Effector memory CD8-positive, alpha-beta T cell (primary cell): ENCODE measurements around the gene CCDC3.
"Not testable (repeated sequence)": the region's sequence is repeated elsewhere in the genome, so short reads cannot be mapped to it uniquely, and the experiment has no call there.

Experiments used
- ATAC-seq: fragments of 150-1000 bp; cut with Tn5 transposase; replicated peaks from 2 replicates; pipeline ENCODE4 v1.10.0; 2021; ENCODE audit warnings: mild to moderate bottlenecking, moderate library complexity
- DNase-seq, 3 experiments: peaks; one replicate each; pipeline ENCODE4 v3.0.0; 2021
- H3K27ac Mint-ChIP-seq, 2 donors: one replicate each; pipeline ENCODE4 v1.8.0; 2022; ENCODE audit warnings: mild to moderate bottlenecking in 2 of 2, mixed read lengths in 2 of 2, moderate library complexity in 2 of 2
- H3K27me3 Mint-ChIP-seq, 2 donors: one replicate each; pipeline ENCODE4 v1.8.0; 2022; ENCODE audit warnings: mixed read lengths in 2 of 2
- H3K36me3 Mint-ChIP-seq: one replicate; pipeline ENCODE4 v1.8.0; 2022; ENCODE audit warnings: mild to moderate bottlenecking, moderate library complexity, mixed read lengths; ENCODE audit not compliant: insufficient read depth
- H3K4me1 Mint-ChIP-seq, 2 donors: one replicate each; pipeline ENCODE4 v1.8.0; 2022; ENCODE audit warnings: low read depth in 2 of 2, mixed read lengths in 2 of 2
- H3K4me3 Mint-ChIP-seq, 2 donors: one replicate each; pipeline ENCODE4 v1.8.0; 2022; ENCODE audit warnings: mild to moderate bottlenecking in 2 of 2, mixed read lengths in 2 of 2, moderate library complexity in 2 of 2
- H3K9me3 Mint-ChIP-seq, 2 donors: one replicate each; pipeline ENCODE4 v1.8.0; 2022; ENCODE audit warnings: mixed read lengths in 2 of 2
- total RNA-seq, 9 experiments: gene quantifications; one replicate each; lab custom pipeline; 2026; lab: John Stamatoyannopoulos, UW

CCDC3 gene
- total RNA-seq = 0.06 to 1.5 (median 0.24) reads per million in 9 experiments

- Mint-ChIP-seq H3K4me3 (peak within 1 kb of the TSS; percentile 25 to 53), H3K36me3 (no peaks in the 10 kb centered on the region), H3K9me3 (no peaks in the 10 kb centered on the region), H3K4me1 (peaks cover 4% of the 10 kb centered on the region in 2 donors), H3K27ac (no peak within 1 kb of the TSS), H3K27me3 (peaks cover 61 to 96% of the 10 kb centered on the region in 2 donors)
- DNase-seq = no peak
- no peak for ATAC-seq
Measured at GRCh38 chr10:13001041-13001886, at the start of gene CCDC3. Gene CCDC3 (minus strand): TSS chr10:13001713. CDS start chr10:13001570, 143 bp downstream.

- Mint-ChIP-seq H3K27ac (no peak overlapping the region), H3K4me1 (peaks cover 0 to 4% of the 10 kb centered on the region in 2 donors), H3K9me3 (no peaks in the 10 kb centered on the region), H3K36me3 (peaks cover 4% of the 10 kb centered on the region), H3K27me3 (peaks cover 32 to 59% of the 10 kb centered on the region in 2 donors), H3K4me3 (no peak overlapping the region)
- ATAC-seq (no peak), DNase-seq (no peak)
Measured at GRCh38 chr10:13051126-13051694, 49.7 kb upstream of the CCDC3 start.

GRCh38 chr10:13049774-13050420, 48.4 kb upstream of the CCDC3 start:
- H3K4me1 Mint-ChIP-seq = peaks cover 0 to 3% of the 10 kb centered on the region in 2 donors
- no peaks in the 10 kb centered on the region for H3K9me3 Mint-ChIP-seq
- no peak overlapping the region for H3K4me3 Mint-ChIP-seq
- no peak overlapping the region for H3K27ac Mint-ChIP-seq
- peaks cover 26 to 52% of the 10 kb centered on the region in 2 donors for H3K27me3 Mint-ChIP-seq
- ATAC-seq (no peak), DNase-seq (no peak)
- peaks cover 4% of the 10 kb centered on the region for H3K36me3 Mint-ChIP-seq

GRCh38 chr10:13048762-13049161, 47.2 kb upstream of the CCDC3 start:
- Mint-ChIP-seq H3K27me3 (peaks cover 19 to 41% of the 10 kb centered on the region in 2 donors), H3K4me1 (no peaks in the 10 kb centered on the region), H3K27ac (no peak overlapping the region), H3K9me3 (no peaks in the 10 kb centered on the region), H3K4me3 (no peak overlapping the region), H3K36me3 (no peaks in the 10 kb centered on the region)
- DNase-seq (no peak), ATAC-seq (no peak)

- no peak for DNase-seq
- no peak overlapping the region for H3K4me3 Mint-ChIP-seq
- H3K9me3 Mint-ChIP-seq = no peaks in the 10 kb centered on the region
- no peak for ATAC-seq
- H3K4me1 Mint-ChIP-seq = no peaks in the 10 kb centered on the region
- H3K27ac Mint-ChIP-seq = no peak overlapping the region
- H3K36me3 Mint-ChIP-seq = no peaks in the 10 kb centered on the region
- H3K27me3 Mint-ChIP-seq = peaks cover 14 to 41% of the 10 kb centered on the region in 2 donors
Measured at GRCh38 chr10:13047529-13048206, 46.2 kb upstream of the CCDC3 start.

- peaks cover 13 to 44% of the 10 kb centered on the region in 2 donors for H3K27me3 Mint-ChIP-seq
- no peak overlapping the region for H3K4me3 Mint-ChIP-seq
- no peaks in the 10 kb centered on the region for H3K9me3 Mint-ChIP-seq
- no peak for ATAC-seq
- peak overlapping the region in 1 of 2 donors; percentile 29 for H3K27ac Mint-ChIP-seq
- H3K4me1 Mint-ChIP-seq = no peaks in the 10 kb centered on the region
- H3K36me3 Mint-ChIP-seq = no peaks in the 10 kb centered on the region
- no peak for DNase-seq
Measured at GRCh38 chr10:13046851-13047528, 45.5 kb upstream of the CCDC3 start.

GRCh38 chr10:13043520-13043919, 42.0 kb upstream of the CCDC3 start:
- Mint-ChIP-seq H3K27ac (no peak overlapping the region), H3K27me3 (peaks cover 0 to 17% of the 10 kb centered on the region in 2 donors), H3K4me1 (no peaks in the 10 kb centered on the region), H3K4me3 (no peak overlapping the region), H3K36me3 (no peaks in the 10 kb centered on the region), H3K9me3 (no peaks in the 10 kb centered on the region)
- ATAC-seq = no peak
- no peak for DNase-seq

- H3K4me3 Mint-ChIP-seq = no peak overlapping the region
- ATAC-seq (no peak), DNase-seq (no peak)
- H3K27me3 Mint-ChIP-seq = peaks cover 9 to 22% of the 10 kb centered on the region in 2 donors
- H3K36me3 Mint-ChIP-seq = no peaks in the 10 kb centered on the region
- no peak overlapping the region for H3K27ac Mint-ChIP-seq
- H3K4me1 Mint-ChIP-seq = peaks cover 0 to 3% of the 10 kb centered on the region in 2 donors
- H3K9me3 Mint-ChIP-seq = no peaks in the 10 kb centered on the region
Measured at GRCh38 chr10:13039761-13040160, 38.2 kb upstream of the CCDC3 start.

GRCh38 chr10:13038391-13038790, 36.9 kb upstream of the CCDC3 start:
- no peak for ATAC-seq
- Mint-ChIP-seq H3K4me3 (no peak overlapping the region), H3K4me1 (peaks cover 0 to 3% of the 10 kb centered on the region in 2 donors), H3K27ac (no peak overlapping the region), H3K9me3 (no peaks in the 10 kb centered on the region), H3K36me3 (no peaks in the 10 kb centered on the region), H3K27me3 (peaks cover 9 to 22% of the 10 kb centered on the region in 2 donors)
- no peak for DNase-seq

- peaks cover 9 to 22% of the 10 kb centered on the region in 2 donors for H3K27me3 Mint-ChIP-seq
- peaks cover 0 to 3% of the 10 kb centered on the region in 2 donors for H3K4me1 Mint-ChIP-seq
- no peak for ATAC-seq
- no peak for DNase-seq
- H3K4me3 Mint-ChIP-seq = no peak overlapping the region
- H3K36me3 Mint-ChIP-seq = no peaks in the 10 kb centered on the region
- no peaks in the 10 kb centered on the region for H3K9me3 Mint-ChIP-seq
- no peak overlapping the region for H3K27ac Mint-ChIP-seq
Measured at GRCh38 chr10:13037832-13038231, 36.3 kb upstream of the CCDC3 start.

GRCh38 chr10:13036841-13037240, 35.3 kb upstream of the CCDC3 start:
- no peak overlapping the region for H3K27ac Mint-ChIP-seq
- peaks cover 0 to 3% of the 10 kb centered on the region in 2 donors for H3K4me1 Mint-ChIP-seq
- no peak for DNase-seq
- H3K27me3 Mint-ChIP-seq = peaks cover 15 to 18% of the 10 kb centered on the region in 2 donors
- ATAC-seq = no peak
- H3K36me3 Mint-ChIP-seq = no peaks in the 10 kb centered on the region
- no peaks in the 10 kb centered on the region for H3K9me3 Mint-ChIP-seq
- no peak overlapping the region for H3K4me3 Mint-ChIP-seq

GRCh38 chr10:13035731-13036130, 34.2 kb upstream of the CCDC3 start:
- not testable (repeated sequence) for ATAC-seq, H3K9me3 Mint-ChIP-seq, DNase-seq, H3K4me1 Mint-ChIP-seq, H3K4me3 Mint-ChIP-seq, H3K27ac Mint-ChIP-seq, H3K36me3 Mint-ChIP-seq
- H3K27me3 Mint-ChIP-seq = peaks cover 19 to 27% of the 10 kb centered on the region in 2 donors

GRCh38 chr10:13026873-13027272, 25.4 kb upstream of the CCDC3 start:
- Mint-ChIP-seq H3K27ac (no peak overlapping the region), H3K9me3 (no peaks in the 10 kb centered on the region), H3K4me3 (no peak overlapping the region), H3K27me3 (peaks cover 55 to 57% of the 10 kb centered on the region in 2 donors), H3K36me3 (no peaks in the 10 kb centered on the region), H3K4me1 (no peaks in the 10 kb centered on the region)
- DNase-seq (no peak), ATAC-seq (no peak)
